Stimulated activated CD8-positive, alpha-beta memory T cell treated with anti-CD3 and anti-CD28 coated beads, Interleukin-15, amount 100 ng/mL, for 48 hours (primary cell): Measurements from ENCODE around the gene GAGE12F.
"Not testable (repeated sequence)": the region's sequence is repeated elsewhere in the genome, so short reads cannot be mapped to it uniquely, and the experiment has no call there.

Source experiments
- DNase-seq, 2 donors: peaks; one replicate each; pipeline ENCODE4 v3.0.0-alpha.2; 2020; ENCODE audit warnings: low read depth in 2 of 2

GAGE12F gene

DNA sequence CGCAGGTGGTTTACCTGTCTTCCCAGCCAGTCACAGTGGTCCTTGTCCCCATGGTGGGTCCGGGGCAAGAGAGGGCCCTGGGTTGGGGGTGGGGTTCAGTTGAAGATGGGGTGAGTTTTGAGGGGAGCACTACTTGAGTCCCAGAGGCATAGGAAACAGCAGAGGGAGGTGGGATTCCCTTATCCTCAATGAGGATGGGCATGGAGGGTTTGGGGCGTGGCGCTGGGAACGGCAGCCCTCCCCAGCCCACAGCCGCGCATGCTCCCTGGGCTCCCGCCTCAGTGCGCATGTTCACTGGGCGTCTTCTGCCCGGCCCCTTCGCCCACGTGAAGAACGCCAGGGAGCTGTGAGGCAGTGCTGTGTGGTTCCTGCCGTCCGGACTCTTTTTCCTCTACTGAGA, at the start of gene GAGE12F:
TSS of gene GAGE12F (plus strand) at position 301 of the 400 bp plus-strand sequence. CDS start 1,155 bp downstream, outside the sequence.
- not testable (repeated sequence) for DNase-seq

DNA sequence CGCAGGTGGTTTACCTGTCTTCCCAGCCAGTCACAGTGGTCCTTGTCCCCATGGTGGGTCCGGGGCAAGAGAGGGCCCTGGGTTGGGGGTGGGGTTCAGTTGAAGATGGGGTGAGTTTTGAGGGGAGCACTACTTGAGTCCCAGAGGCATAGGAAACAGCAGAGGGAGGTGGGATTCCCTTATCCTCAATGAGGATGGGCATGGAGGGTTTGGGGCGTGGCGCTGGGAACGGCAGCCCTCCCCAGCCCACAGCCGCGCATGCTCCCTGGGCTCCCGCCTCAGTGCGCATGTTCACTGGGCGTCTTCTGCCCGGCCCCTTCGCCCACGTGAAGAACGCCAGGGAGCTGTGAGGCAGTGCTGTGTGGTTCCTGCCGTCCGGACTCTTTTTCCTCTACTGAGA, 28.8 kb upstream of the GAGE12F start, which contains the start of gene GAGE12C:
TSS of gene GAGE12C (plus strand) at position 301 of the 400 bp plus-strand sequence. CDS start 1,155 bp downstream, outside the sequence.
- not testable (repeated sequence) for DNase-seq

DNA sequence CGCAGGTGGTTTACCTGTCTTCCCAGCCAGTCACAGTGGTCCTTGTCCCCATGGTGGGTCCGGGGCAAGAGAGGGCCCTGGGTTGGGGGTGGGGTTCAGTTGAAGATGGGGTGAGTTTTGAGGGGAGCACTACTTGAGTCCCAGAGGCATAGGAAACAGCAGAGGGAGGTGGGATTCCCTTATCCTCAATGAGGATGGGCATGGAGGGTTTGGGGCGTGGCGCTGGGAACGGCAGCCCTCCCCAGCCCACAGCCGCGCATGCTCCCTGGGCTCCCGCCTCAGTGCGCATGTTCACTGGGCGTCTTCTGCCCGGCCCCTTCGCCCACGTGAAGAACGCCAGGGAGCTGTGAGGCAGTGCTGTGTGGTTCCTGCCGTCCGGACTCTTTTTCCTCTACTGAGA, 19.2 kb upstream of the GAGE12F start, which contains the start of gene GAGE12D:
TSS of gene GAGE12D (plus strand) at position 301 of the 400 bp plus-strand sequence. CDS start 1,155 bp downstream, outside the sequence.
- not testable (repeated sequence) for DNase-seq

DNA sequence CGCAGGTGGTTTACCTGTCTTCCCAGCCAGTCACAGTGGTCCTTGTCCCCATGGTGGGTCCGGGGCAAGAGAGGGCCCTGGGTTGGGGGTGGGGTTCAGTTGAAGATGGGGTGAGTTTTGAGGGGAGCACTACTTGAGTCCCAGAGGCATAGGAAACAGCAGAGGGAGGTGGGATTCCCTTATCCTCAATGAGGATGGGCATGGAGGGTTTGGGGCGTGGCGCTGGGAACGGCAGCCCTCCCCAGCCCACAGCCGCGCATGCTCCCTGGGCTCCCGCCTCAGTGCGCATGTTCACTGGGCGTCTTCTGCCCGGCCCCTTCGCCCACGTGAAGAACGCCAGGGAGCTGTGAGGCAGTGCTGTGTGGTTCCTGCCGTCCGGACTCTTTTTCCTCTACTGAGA, 9.7 kb upstream of the GAGE12F start, which contains the start of gene GAGE12E:
TSS of gene GAGE12E (plus strand) at position 301 of the 400 bp plus-strand sequence. CDS start 1,155 bp downstream, outside the sequence.
- not testable (repeated sequence) for DNase-seq

GRCh38 chrX:49568728-49569127, 8.1 kb downstream of the GAGE12F start:
- not testable (repeated sequence) for DNase-seq

DNA sequence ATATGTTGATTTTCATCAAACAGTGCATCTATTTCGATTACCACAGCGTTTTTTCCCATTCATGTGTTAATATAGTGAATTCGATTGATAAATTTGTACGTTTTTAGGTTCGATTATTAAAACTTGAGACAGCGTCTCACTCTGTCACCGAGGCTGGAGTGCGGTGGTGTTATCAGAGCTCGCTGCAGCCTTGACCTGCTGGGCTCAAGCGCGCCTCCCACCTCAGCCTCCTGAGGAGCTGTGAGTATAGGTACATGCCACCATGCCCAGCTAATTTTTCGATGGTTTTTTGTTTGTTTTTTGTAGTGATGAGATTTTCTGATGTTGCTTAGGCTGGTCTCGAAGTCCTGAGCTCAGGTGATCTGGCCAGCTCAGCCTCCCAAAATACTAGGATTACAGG, 8.5 kb downstream of the GAGE12F start:
- not testable (repeated sequence) for DNase-seq

DNA sequence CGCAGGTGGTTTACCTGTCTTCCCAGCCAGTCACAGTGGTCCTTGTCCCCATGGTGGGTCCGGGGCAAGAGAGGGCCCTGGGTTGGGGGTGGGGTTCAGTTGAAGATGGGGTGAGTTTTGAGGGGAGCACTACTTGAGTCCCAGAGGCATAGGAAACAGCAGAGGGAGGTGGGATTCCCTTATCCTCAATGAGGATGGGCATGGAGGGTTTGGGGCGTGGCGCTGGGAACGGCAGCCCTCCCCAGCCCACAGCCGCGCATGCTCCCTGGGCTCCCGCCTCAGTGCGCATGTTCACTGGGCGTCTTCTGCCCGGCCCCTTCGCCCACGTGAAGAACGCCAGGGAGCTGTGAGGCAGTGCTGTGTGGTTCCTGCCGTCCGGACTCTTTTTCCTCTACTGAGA, 9.5 kb downstream of the GAGE12F start, which contains the start of gene GAGE12G:
TSS of gene GAGE12G (plus strand) at position 301 of the 400 bp plus-strand sequence. CDS start 1,155 bp downstream, outside the sequence.
- not testable (repeated sequence) for DNase-seq

- DNase-seq, result not testable (repeated sequence)
Measured at GRCh38 chrX:49579649-49580048, 19.0 kb downstream of the GAGE12F start, which contains the start of gene GAGE12H. Gene GAGE12H (plus strand): TSS chrX:49579949. CDS start chrX:49581104, 1,155 bp downstream.

- not testable (repeated sequence) for DNase-seq
Measured at GRCh38 chrX:49589196-49589595, 28.6 kb downstream of the GAGE12F start, which contains the start of gene GAGE2A. Gene GAGE2A (plus strand): TSS chrX:49589496. CDS start chrX:49590651, 1,155 bp downstream.

DNA sequence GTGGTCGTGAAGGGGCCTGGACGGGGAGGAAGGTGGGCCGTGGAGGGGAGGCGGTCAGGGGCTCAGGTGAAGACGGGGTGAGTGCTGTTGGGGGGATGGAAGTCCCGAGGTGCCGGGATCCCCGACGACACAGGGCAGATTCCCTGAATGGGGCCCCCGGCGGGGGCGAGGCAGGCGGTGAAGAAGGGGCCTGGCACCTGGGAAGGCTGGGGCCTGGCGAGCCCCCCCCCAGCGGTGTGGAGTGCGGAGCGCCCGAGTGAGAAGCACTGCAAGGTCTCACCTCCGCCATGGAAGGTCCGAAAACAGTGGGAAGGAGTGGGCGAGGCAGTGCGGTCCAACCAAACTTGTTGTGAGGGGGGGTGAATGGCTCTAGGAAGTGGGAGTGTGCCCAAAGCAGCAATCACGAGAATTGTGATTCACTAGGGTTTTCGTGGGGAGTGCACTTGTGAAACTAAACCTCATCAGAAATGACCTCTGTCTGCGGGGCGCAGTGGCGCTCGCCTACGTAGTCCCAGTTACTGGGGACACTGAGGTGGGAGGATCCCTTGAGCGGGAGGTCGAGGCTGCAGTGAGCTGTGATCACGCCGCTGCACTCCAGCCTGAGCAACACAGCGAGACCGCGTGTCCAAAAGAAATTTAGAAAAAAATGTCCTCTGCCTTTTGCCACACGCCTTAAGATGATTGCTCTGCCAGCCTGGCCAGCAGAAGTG, 29.3 kb downstream of the GAGE12F start:
- peak in 1 of 2 donors; percentile 2 for DNase-seq

- DNase-seq, result not testable (repeated sequence)
Measured at GRCh38 chrX:49590488-49590887, 29.8 kb downstream of the GAGE12F start.

DNA sequence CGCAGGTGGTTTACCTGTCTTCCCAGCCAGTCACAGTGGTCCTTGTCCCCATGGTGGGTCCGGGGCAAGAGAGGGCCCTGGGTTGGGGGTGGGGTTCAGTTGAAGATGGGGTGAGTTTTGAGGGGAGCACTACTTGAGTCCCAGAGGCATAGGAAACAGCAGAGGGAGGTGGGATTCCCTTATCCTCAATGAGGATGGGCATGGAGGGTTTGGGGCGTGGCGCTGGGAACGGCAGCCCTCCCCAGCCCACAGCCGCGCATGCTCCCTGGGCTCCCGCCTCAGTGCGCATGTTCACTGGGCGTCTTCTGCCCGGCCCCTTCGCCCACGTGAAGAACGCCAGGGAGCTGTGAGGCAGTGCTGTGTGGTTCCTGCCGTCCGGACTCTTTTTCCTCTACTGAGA, 38.1 kb downstream of the GAGE12F start, which contains the start of gene GAGE1:
TSS of gene GAGE1 (plus strand) at position 301 of the 400 bp plus-strand sequence. CDS start 1,155 bp downstream, outside the sequence.
- DNase-seq, result not testable (repeated sequence)

GRCh38 chrX:49610718-49611310, 50.2 kb downstream of the GAGE12F start:
- DNase-seq, result no peak
